Activated CD8-positive, alpha-beta memory T cell treated with anti-CD3 and anti-CD28 coated beads, Interleukin-2, amount 50 U/mL, for 1 hour (primary cell): ENCODE measurements around the gene MKLN1.

Source experiments
- DNase-seq: peaks from one replicate; pipeline ENCODE4 v3.0.0-alpha.2; 2020; ENCODE audit errors: extremely low read depth

MKLN1 gene

DNA sequence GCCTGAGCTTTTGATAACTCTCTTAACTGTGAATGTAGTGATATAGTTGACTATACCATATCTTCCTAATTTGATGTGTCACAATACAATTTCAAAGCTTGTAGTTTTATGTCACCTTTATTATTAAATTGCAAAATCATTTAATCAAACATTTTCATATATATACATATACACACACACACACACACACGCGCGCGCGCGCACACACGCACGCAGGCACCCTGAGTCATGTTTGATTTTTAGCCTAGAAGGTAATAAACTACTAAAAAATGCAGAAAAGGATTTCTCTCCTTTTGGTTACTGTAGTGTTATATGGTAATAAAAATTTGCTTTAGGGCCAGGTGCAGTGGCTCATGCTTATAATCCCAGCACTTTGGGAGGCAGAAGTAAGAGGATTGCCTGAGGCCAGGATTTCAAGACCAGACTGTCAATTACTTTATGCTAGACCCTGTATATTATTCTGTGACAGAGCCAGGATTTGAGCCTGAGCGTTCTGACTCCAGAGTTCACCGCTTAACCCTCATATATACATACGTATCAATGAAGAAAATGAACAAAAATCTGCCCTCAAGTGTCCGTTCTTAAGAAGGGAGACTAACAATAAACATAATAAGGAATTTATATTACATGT lies 139.2 kb downstream of the MKLN1 start:
- DNase-seq, result no peak

DNA sequence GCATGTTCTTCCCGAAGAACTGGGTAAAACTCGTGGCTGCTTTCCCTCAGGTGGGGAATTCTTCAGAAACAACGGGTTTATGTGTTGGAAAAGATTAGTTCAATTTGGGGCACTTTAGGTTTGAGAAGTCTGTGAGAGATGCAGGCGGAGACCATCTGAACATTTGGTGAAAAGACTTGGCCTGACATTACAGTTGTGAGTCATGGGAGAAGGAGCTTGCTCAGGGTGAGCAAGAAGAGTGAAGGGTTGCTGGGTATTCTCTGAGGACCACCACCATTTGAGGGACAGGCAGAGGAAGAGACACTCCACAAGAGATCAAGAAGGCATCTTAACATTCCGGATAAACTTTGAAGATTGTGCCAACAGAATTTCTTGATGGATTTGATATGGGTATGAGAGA lies 140.1 kb downstream of the MKLN1 start:
- no peak for DNase-seq

GRCh38 chr7:131471250-131472004 lies 143.8 kb downstream of the MKLN1 start:
- DNase-seq, result no peak

DNA sequence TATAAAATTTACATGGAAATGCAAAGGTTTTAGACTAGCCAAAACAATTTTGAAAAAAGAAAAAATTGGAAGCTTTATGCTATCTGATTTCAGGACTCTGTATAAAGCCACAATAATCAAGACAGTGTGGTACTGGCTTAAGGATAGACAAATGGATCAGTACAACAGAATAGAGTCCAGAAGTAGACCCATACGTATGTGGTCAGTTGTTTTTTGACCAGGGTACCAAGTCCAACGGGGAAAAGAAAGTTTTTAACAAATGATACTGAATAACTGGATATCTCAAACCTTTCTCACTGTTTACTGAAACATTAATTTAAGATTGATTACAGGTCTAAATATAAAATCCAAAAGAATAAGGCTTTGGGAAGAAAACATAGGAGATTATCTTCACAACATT lies 149.1 kb downstream of the MKLN1 start:
- no peak for DNase-seq

GRCh38 chr7:131480384-131481315 lies 153.0 kb downstream of the MKLN1 start:
- no peak for DNase-seq

- DNase-seq, result no peak
These were observed 155.1 kb downstream of the MKLN1 start for GRCh38 chr7:131482800-131483199.

- no peak for DNase-seq
These were observed 155.9 kb downstream of the MKLN1 start for GRCh38 chr7:131483586-131483985.

GRCh38 chr7:131486346-131486745 lies 158.7 kb downstream of the MKLN1 start:
- no peak for DNase-seq

DNA sequence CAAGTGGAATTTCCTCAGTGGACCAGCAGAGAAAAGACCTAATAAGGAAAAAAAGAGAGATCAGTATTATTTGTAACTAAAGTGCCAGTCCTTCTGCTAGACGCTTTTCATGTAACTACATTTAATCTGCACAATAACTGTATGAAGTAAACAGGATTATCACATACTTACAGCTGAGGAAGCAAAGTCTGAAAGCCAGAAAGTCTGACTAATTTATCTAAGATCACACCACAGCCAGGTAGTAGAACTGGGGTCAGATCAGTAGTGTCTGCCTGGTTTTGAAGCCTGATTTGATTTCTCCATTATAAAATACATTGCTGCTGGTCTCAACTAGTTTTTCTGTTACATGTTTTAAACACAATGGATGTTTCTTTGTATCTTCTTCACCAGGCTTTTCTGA lies 159.5 kb downstream of the MKLN1 start:
- no peak for DNase-seq

DNA sequence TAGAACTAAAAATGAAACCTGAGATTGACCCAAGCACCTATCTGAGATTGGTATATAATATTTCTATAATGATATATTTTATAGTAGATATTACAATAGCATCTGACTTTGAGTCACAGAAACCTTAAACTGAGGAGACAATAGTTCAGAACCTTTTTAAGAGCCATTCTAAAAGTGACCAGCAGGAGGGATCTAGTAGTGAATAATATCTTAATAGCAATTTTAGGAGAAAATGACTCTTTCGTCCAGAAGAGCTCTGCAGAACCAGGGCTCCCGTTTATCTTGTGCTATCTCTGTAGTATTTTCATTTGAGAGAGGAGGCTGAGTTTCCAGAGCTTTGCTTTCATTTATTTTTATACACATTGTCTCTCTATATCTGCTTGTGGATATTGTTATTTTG lies 160.7 kb downstream of the MKLN1 start:
- no peak for DNase-seq

DNA sequence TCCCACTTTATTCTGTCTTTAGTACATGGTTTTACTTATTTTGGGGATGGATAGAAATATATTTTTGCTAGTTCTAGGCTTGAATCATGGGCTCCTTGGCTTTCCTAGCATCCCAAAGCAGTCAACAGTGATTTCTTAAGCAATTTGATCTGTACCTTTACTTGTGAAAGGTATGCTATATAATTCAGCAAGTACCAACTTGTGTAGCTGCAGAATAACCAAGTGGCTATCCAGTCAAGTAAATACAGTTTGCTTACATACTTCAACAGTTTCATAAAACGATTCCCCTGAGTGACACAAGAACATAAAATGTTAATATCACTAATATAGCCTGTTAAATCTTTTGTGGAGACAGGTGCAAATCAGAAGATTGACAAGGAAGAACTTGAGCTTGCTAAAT lies 161.5 kb downstream of the MKLN1 start:
- no peak for DNase-seq

DNA sequence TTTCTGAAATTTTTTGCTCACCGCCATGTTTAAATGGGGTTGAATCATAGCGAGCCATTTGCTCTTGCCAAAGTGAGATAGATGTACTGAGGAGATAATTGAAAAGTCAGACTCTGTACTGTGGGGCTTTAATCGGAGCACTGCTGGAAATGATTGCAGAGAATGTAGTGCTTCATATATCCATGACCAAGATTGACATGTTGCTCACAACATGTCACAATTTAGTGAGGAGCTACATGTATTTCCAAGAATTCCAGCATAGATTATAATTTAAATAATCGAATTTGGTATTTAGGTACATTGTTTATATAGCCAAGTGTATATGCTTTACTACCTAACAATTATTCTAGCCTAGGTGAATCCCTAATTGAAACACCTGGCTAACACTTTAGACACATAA lies 162.2 kb downstream of the MKLN1 start:
- no peak for DNase-seq

GRCh38 chr7:131493081-131493480 lies 165.4 kb downstream of the MKLN1 start:
- DNase-seq, result no peak

DNA sequence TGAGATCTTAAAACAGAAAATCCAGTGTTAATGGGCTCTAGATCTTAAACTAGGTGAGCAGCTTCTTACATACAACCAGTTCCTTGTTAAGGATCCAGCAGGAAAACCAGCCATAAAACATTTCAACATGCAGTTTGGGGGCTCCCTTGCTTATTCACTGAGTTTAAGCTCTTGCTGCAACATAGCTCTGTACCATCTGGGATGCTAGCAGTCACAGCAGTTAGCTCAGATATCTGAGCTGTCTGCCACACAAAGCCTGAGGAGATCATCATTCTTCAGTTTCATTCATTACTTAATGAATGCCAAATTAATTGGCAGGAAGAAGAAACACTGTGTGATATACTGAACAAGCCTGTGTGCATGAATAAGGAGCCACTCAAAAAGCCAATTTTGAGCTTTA lies 165.9 kb downstream of the MKLN1 start:
- no peak for DNase-seq

GRCh38 chr7:131494182-131494581 lies 166.5 kb downstream of the MKLN1 start:
- DNase-seq, result no peak

DNA sequence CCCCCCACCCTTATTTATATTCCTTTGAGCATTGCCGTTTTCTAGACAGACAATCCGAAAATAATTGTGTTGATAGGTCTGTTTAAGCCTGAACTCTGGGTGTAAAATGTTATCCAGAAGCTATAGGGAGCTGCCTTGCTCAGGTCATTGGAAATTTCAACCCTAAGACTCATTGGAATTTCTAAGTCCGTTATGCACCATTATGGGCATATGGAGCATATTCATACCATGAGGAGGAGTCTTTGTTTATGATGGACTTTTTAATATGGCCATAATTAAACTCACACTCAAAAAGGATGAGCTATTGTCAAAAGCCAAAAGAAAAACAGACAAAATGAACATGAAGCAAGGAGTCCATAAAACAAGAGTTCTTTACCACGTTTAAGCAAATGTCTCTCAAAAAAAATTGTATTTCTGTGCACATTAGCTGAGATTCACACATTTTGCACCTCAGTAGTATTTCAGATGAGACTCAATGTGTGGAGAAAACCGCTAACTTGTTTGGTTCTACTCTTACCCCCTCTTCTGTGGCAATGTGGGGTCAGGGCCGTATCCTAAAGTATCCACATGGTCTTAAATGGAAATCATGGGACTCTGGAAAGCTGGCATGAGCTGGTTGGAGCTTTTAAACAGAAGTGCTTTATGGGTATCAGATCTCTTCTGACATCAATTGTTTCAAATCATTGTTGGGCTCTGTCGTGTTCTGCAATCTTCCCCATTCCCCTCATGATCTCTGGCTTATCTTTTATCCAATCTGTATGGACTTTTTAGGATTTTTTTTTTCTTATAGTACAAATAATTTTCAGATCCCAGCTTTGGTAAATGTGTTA lies 168.2 kb downstream of the MKLN1 start:
- no peak for DNase-seq

DNA sequence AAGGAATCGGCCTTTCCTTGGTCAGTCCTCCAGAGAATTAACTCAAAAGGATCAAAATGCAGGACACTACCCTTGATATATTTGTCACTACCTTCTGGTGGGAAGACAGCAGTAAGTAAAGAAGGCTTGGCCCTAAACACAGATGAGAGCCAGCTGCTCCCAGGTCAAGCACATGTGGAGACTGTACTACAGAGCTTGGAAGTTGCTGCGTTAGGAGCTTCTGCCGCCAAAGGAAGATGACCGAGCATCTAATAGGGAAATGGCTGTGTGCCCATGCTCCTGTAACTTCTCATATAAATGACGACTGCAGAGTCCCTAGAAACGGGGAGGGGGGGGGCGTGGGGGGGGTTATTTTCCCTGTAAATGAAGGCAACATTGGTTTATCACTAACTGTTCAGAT lies 169.8 kb downstream of the MKLN1 start:
- DNase-seq, result no peak

DNA sequence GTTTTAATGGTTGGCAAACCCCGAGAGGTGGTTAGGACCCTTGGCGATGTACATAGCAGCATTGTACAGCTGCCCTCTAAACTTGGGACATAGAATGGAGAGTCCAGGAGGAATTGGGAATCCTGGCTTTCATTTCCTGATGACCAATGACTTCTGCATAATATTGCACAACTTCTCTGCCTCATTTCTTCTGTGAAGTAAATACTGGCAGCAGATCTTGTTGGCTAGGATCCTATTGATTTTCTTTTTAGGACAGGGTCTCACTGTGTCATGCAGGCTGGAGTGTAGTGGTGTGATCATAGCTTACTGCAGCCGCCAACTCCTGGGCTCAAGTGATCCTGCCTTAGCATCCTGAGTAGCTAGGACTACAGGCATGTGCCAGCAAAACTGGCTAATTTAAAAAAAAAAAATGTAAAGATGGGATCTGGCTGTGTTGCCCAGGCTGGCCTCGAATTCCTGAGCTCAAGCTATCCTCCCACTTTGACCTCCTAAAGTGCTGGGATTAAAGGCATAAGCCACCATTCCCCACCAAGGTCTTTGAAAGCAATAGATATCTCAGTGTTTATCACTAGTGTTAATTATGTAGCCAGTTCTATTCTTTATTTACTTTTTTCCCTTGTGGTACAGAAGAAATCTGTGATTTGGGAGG lies 170.7 kb downstream of the MKLN1 start:
- no peak for DNase-seq

DNA sequence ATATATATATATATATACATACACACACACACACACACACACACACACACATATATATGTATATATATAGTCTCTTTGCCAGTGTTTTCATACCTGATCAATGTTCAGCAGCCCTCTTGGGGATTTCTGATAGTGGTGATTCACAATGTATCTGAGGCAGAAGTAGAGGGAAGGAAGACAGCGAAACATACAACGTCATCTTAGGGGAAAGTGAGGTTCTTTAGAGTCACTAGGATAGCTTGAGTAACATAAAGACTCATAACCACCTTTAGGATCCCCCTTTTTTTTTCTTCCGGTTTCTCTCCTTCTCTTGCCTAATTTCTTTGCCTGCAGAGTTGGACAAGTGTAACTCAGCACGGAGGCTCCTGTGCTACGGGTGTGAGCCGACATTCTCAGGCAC lies 172.1 kb downstream of the MKLN1 start:
- no peak for DNase-seq

DNA sequence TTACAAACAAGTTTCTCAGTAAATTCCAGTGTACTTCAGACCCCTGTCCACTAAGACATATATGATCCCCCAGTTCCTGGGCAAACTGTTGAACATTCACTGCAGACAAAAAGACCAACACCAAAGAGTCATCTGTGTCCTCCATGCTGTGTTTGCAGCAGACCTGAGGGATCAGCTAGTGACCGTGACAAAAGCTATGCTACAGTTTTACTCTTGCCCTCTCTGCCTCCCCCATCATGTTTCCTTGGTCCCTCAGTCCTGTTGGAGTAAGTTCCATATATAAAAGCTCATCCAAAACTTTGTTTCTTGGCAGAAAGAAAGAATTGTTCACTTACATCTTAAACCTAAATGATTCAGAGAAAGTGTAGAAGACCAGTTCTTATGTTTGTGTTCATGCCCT lies 172.7 kb downstream of the MKLN1 start:
- DNase-seq, result no peak

- DNase-seq, result peak; percentile 7
These were observed 173.7 kb downstream of the MKLN1 start for GRCh38 chr7:131501422-131501821.
